NCI-H345 treated with DMSO at 0.1 percent for 48 hours (cell line): ENCODE results near the gene CRELD2.

Source experiments
- DNase-seq: peaks from one replicate; lab custom pipeline; 2025; ENCODE audit not compliant: unreplicated experiment; lab: John Stamatoyannopoulos, UW

CRELD2 gene

DNA sequence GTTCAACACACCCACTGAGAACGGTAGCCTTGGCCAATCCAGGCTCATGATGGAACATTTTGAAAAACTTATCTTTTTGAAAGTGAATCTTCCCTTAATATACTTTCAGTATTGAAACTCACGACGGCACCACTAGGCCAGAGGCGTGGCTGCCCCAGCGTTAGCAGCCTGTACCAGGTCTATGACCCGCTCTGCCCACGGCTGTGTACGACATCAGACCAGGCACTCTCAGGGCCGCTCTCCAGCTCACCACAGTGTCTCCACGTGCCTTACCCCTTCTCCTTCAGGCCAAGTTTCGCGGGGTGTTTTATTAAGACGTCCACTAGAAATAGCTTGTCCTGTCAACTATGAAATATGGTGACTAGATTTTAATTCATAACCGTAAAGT, 31.4 kb upstream of the CRELD2 start:
- no peak for DNase-seq

DNA sequence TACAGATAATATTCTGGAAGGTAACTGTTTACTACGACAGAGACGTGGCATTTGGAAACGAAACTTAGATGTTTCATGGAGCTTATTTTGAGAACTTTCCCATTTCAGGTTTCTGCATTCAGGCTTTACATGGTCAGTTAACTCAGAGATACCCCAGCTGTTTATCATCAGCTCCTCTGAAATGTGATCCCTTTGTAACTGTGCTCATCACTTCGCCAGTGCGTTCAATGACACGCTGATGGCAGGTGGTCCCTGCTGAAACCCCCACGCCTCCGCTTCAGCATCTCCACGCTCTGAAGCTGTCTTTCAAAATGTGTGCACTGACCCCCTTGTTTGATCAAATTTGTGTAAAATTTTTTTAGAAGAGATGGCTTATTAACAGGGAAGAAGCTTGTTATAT, 30.7 kb upstream of the CRELD2 start:
- no peak for DNase-seq

DNA sequence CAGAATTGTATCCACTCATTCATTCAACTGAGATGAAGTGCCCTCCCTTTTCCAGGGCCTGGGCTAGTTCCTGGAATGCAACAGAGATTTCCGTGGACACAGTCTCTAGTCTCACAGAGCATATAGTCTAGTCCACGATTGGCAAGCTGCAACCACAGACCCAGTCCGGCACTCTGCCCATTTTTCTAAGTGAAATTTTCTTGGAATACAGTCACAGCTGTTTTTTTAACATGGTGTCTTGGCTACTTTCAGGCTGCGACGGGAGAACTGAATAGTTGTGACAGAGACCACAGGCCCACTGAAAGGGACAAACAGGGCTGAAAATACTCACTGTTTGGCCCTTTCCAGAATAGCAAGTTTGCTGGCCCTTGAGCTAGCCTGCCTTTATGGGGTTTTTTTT, 29.4 kb upstream of the CRELD2 start:
- DNase-seq: no peak

DNA sequence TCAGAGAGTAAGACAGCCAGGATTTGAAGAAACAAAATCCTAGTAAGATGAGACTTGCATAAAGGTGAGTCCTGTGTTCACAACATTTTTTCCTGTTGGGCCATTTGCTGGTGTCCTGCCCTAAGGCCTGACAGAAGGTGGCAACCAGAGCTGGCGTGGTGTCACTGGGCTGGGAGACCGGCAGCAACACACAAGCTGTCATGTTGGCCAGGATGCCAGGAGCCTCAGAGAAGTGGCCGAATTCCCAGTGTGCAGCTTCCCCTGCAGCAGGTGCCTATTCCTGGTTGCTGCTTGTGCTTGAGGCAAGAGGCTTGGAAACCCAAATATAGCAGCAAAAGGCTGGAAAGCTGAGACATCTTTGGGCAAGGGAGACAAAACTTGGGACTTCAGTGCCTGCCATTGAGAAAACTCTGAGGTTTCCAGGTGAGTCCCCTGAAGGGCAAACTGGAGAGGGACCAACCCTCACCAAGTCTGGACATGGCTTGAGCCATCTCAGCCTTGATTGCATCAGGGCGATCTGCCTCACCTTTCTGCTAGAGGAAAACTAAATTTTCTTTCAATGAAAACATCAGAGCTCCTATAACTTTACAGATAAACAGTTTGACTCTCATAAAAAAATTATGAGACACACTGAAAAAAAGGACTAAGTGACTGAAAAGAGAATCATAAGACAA, 26.1 kb upstream of the CRELD2 start:
- no peak for DNase-seq

DNA sequence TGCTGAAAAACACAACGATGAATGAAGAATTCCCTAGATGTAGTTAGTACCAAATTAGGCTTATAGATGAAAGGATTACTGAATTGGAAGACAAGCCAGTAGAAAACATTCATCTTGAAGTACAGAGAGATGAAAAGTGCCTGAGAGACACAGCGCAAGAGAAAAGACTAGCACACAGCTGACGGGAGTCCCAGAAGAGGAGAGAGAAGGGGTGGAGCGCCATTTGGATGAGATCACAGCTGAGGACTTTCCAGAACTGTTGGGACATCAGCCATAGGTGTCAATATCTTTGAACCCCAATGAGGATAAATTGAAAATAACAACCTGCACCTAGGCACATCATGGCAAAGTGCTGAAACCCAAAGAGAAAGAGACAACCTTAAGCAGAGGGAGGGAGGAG, 25.4 kb upstream of the CRELD2 start:
- no peak for DNase-seq

DNA sequence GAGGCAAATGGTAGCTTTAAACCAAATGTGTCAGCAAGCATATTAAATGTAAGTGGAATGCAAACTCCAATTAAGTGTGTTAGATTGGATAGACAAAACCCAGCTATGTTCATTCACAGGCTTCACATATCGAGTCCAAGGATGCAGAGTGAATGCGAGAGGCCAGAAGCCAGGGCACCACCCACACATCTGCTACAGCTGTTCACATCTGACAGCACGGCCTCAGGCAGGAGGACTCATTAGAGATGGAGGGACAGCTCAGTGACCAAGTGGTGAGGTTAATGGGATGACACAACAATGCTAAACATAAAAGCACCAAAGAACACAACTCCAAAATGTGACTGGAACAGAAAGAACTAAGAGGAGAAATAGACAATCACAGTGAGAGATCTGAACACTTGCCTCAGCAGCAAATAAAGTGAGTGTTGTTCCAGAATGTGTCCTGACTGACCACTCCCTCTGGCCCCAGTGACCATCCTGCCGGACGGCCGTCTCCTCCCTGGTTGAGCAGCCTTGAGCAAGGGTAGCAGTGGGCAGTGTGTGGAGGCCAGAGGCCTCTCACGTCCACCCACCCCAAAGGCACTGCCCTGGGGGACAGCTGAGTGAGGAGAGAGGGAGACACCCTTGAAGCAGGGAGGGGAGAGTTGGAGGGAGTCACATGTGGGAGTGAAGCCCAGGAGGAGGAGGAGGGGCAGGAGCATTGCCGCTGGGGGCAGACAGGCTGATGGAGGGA, 23.9 kb upstream of the CRELD2 start:
- DNase-seq: no peak

DNA sequence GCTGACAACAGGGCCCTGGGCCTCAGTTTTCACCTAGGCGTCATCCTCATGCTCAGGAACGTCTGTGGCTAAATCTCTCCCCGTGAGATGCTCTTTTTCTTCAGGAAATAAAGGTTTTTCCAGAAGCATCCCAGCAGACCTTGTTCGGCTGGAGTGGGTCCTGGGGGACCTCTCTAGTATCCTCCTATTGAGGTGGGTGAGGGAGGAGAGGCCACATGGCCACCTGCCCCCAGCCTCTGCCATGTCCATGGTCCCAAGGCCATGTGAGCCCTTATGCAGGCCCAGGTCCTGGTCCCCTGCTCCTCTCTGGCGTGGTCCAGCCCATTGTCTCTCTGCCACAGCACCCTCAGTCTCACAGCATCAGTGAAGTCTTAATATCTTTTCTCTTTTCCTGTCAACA, 22.2 kb upstream of the CRELD2 start:
- no peak for DNase-seq

DNA sequence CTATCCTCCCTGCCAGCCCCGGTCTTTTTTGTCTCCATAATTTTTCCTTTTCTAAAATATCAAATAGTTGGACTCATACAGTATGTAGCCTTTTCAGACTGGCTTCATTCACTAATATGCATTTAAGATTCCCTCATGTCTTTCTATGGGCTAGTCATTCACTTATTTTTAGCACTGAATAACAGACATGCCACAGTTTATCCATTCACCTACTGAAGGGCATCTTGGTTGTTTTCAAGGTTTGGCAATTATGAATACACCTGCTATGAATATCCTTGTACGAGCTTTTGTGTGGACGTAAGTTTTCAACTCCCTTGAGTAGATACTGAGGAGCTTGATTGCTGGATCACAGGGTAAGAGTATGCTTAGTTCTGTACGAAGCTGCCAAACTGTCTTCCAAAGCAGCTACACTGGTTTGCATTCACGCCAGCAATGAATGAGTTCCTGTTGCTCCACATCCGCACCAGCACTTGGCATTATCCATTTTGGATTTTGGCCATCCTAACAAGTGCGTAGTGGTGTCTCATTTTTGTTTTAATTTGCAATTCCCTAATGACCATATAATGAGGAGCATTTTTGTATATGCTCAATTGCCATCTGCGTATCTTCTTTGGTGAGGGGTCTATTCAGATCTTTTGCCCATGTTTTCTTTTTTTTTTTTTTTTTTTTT, 21.3 kb upstream of the CRELD2 start:
- DNase-seq: no peak

DNA sequence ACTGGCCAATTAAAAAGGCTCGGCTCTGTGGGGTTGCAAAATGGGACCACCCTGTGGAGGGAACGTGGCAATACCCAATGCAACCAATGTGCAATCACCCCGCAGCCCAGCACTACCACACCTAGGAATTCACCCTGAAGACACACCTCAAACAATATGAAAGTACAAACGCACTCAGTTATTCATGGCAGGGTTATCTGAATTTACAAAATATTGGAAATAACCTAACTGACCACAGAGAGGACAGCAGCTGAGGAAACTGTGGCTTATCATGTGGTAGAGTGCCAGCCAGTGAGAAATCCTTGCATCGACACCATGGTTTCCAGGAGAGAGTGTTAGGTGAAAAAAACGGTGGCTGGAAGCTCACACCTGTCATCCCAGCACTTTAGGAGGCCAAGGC, 18.9 kb upstream of the CRELD2 start:
- DNase-seq: no peak

DNA sequence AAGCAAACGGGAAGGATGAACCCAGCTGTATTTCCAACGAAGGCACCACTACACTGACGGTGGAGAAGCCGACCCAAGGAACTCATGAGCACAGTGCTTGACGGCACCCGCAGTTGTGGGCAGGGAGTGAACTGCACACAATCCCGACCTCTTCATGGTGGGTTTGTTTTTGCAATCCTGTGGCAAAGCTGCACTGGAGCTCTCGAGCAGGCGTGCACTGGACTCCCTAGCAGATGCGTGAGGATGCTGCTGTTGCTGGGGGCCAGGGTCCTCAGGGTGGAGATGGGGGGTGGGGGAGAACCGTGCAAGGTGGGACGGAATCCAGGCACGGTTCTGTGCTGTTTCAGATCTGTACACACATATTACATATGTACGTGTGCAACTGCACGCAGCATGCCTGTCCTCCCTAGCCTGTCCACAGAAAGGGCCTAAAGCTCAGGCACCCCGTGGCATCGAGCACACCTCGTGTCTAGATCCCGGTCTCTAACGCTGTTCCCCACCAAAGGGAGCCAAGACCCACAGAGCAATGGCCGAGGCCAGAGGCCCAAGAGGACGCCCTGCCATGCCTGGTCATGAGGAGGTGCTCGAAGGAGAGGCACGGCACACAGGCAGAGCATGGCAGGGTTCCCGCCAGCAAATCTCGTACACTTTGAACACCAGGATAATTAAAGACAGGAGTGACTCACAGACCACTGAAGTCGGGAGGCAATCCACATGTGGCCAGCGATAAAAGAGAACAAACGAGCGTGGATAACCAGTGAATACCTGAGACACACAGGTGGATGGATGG, 17.8 kb upstream of the CRELD2 start:
- no peak for DNase-seq

DNA sequence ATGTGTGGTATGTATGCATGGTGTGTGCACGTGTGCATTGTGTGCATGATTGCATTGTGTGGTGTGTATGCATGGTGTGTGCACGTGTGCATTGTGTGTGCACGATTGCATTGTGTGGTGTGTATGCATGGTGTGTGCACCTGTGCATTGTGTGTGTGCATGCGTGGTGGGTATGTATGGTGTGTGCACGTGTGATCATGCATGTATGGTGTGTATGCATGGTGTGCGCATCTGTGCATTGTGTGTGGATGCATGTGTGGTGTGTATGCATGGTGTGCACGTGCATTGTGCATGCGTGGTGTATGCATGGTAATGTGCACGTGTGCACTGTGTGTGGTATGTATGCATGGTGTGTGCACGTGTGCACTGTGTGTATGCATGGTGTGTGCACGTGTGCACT, 17.0 kb upstream of the CRELD2 start:
- no peak for DNase-seq

DNA sequence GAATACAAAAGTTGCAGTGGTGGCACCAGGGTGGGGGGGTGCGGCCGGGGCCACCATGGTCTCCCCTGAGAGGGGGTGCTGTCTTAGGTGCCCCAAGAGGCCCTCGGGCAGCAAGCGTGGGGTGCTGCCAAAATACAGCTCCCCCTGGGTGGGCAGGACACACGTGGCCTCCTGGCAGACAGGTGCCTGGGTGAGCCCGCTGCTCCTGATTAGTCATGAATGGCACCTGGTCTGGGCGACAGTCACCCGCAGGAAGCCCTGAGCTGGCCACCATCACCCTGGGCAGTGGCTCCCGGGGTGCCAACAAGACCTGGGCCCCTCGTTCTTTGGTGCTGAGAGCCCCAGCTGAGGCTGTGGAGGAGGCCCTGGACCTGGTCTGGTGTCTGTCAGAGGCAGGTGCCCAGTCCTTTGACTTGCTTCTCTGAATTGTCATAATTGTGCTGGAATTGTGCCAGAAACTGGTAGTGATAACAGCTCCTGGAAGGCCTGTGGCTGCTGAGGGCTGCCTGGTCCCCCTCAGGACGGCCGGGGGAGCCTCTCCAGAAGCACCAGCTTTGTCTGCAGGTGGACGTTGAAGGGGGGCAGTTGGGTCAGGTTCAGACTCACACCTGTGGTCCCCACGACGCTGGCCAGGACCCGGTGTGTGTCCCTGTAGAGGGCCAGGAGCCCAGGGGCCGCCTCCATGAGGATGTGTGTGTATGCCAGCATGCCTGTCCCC, 15.0 kb upstream of the CRELD2 start:
- DNase-seq: no peak

DNA sequence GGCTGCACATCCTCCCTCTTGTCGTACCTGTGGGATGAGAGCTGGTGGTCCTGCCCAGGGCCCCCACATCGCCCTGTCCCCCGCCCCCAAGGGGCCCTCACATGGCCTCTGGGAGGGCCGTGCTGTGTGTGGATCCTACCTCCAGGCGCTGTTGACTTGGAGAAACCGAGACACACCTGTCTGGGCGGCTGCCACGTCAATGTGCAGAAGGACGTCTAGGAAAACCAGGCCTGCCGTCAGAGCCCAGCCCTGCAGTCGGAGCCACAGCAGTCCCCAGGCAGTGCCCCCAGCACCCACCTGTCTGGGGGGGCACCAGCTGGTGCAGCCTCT, 14.4 kb upstream of the CRELD2 start:
- no peak for DNase-seq

DNA sequence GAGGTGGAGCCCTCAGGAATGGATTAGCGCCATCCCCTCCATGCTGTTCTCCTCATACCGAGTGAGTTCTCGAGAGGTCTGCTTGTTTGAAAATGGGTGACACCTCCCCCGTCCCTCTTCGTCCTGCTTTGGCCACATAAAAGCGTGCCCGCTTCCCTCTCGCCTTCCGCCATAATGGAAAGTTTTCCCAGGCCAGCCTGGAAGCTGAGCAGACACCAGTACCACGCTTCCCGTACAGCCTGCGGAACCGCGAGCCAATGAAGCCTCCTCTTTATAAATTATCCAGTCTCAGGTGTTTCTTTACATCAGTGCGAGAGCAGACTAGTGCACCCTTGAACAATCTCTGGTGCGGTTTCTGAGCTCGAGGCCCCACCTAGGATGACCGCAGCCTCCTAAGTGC, 13.0 kb upstream of the CRELD2 start:
- no peak for DNase-seq

DNA sequence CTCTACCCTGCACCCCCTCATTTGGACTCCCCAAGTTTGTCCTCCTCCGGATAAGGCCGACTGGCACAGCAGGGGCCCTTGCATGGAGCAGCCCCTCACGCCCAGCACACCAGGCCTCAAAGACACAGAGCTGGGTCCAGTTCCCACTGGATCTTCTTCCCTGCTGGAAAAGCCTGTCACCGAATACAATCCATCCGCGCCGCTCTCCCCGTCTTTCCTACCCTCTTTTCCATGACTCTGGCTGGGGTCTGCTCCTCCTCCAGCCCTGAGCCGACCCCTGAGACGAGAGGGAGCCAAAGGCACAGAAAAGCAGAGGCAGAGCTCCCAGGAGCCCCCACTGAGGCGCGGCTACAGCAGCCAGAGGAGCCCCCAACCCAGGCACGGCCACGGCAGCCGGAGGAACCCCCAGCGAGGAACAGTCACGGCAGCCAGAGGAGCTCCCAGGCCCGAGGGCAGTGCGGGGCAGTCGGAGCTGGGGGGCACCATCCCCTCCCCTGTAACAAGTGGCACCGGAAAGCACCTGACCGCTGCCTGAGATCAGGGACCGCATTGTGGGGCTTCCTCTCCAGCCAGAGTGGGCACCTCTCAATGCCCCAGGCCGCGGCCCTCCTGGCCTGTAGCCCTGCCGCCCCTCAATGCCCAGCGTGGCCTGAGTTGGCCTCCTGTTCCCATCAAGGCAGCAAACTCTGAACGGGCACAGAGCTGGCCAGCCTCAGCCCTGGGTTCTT, 12.2 kb upstream of the CRELD2 start:
- DNase-seq: no peak

DNA sequence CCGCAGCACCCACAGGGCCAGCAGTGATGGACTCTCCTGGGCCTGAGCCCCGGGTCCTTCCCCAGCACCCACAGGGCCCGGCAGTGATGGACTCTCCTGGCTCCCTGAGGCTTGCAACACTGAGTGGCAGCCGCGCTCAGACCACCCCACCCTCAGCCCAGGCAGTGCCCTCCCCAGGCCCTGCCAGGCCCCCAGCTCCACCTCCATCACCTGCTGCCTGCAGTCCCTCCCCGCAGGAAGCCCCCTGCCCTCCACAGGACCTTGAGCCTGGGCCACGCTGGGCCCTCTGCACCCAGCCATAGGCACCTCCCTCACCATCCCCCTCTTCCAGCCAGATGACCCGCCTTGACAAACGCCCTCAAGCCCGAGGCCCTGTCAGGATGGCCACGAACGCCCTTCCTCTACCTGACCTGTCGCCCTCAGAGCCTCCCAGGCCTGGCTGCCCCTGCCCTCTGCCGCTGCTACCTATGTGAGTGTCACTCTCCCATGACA, 11.6 kb upstream of the CRELD2 start:
- no peak for DNase-seq

DNA sequence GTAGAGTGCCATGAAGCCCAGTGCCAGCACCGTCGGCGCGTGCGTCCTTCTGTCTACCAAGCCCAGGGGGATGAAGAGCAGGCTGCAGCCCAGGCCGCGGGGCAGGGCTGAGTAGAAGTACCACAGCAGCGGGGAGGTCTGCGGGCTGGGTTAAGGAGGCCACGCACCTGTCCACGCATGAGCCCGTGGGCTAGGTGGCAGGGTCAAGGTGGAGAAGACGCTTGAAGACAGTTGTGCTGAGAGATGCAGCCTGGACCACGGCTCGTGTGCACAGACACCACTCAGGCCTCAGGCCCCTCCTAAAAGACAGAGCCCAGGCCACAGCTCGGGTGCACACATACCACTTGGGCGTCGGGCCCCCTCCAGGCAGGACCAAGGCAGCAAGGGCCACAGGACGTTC, 10.6 kb upstream of the CRELD2 start:
- DNase-seq: no peak

DNA sequence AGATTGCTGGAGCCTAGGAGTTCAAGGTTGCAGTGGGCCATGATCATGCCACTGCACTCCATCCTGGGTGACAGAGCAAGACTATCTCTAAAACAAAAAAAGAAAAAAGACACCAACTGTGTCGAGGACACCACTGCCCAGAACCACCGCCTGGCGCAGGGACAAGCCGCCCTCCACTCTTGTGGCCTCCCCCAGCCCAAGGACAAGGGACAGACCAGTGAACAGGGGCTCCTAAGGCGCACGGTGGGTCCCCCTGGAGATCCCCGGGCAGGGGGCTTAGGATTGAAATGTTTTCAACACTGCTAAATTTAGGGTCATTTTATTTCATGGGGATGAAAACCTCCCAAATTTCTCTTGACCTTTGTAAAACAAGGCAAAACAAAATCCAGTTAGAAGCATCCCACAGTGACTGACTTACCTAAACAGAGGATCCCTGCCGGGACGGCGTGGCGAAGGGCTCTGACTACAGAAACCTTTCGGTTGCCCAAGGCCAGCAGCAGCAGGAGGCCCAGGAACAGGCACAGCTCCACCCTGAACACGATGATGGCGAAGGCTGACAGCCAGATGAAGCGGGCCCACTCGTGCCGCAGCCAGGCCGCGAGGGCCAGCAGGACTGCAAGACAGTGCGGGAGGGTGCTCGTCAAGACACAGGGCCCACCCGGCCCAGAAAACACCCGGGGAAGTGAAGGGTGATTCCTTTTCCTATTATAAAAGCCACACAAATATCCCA, 8.8 kb upstream of the CRELD2 start:
- DNase-seq: no peak

DNA sequence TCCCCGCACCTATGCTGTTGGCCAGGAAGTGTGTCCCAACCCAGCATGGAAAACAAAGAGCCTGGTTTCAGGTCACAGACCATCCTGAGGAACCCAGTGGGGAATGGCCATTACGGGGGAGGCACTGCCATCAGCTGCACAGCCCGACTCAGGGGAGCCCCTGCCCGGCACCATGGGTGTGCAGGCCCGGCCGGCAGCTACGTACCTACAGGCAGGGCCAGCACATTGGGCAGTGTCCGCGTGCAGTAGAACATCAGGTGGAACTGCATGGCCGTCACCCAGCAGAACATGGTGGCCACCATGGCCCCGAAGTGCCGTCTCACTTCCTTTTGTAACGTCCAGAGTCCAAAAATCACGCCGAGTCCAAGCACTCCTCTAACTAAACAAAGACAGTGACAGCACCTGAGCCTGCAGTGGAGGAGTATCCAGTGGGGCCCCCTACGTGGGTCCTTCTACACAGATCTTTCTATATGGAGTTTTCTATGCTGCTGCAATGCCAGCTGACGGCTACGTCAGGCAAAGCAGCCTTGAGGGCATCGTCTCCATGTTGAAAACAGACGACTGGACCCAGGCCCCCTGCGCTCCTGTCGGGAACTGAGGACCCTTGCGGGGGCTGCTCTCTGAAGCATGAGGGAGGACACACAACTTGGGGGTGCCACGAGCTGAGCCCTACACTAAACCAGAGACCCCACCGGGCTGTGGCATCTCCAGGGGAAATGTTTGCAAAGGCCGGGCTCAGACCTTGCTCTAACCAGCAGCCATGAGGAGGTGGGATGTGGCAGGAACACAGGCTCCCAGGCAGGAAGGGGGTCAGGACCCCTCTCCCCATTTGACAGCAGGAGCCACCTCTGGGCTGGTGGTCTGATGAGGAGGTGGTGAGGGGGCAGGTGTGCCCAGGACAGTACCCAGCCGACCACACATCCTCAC, 7.9 kb upstream of the CRELD2 start:
- DNase-seq: no peak
